GM23338 (cell line): Measurements from ENCODE around the gene TSPAN13. TPM values are rescaled to one million over a fixed set of nuclear protein-coding genes. Genes with fewer than 3 reads are reported as not detected.

ENCODE experiments used
- ATAC-seq: fragments of 200-7000 bp; cut with Tn5 transposase; 3 replicates; pipeline ENCODE4 v1.9.1; 2020
- DNase-seq: peaks from one replicate; pipeline ENCODE4 v3.0.0-alpha.2; 2015; ENCODE audit warnings: low spot score
- H2AFZ ChIP-seq: fragments of 200-600 bp; sonication (generic); 2 replicates; pipeline ENCODE4 v1.8.0; 2016; ENCODE audit warnings: antibody characterized with exemption, mild to moderate bottlenecking, moderate library complexity
- H3F3A ChIP-seq: fragments of 200-600 bp; sonication (generic); replicated peaks from 2 replicates; pipeline ENCODE4 v1.8.0; 2017; ENCODE audit warnings: antibody characterized with exemption, mixed run types, low read depth
- H3K27ac ChIP-seq: fragments of 200-600 bp; sonication (generic); 2 replicates; pipeline ENCODE4 v1.6.1; 2016; ENCODE audit warnings: low read depth
- H3K27me3 ChIP-seq: fragments of 200-600 bp; sonication (generic); 2 replicates; pipeline ENCODE4 v1.8.0; 2016; ENCODE audit warnings: mild to moderate bottlenecking, mixed run types, moderate library complexity; ENCODE audit not compliant: insufficient read depth
- H3K36me3 ChIP-seq: fragments of 200-600 bp; sonication (generic); 2 replicates; pipeline ENCODE4 v1.8.0; 2016; ENCODE audit warnings: mild to moderate bottlenecking; ENCODE audit not compliant: insufficient read depth
- H3K4me1 ChIP-seq: fragments of 200-600 bp; sonication (generic); 2 replicates; pipeline ENCODE4 v1.8.0; 2016; ENCODE audit warnings: mild to moderate bottlenecking, moderate library complexity; ENCODE audit not compliant: insufficient read depth
- H3K4me2 ChIP-seq: fragments of 200-600 bp; sonication (generic); 2 replicates; pipeline ENCODE4 v1.7.1; 2017; ENCODE audit warnings: mixed run types
- H3K4me3 ChIP-seq: fragments of 200-600 bp; sonication (generic); 2 replicates; pipeline ENCODE4 v1.6.1; 2016; ENCODE audit warnings: mixed run types
- H3K79me2 ChIP-seq: fragments of 200-600 bp; sonication (generic); replicated peaks from 2 replicates; pipeline ENCODE4 v1.8.0; 2017; ENCODE audit warnings: mild to moderate bottlenecking; ENCODE audit not compliant: insufficient read depth
- H3K9me2 ChIP-seq: fragments of 200-600 bp; sonication (generic); 2 replicates; pipeline ENCODE4 v1.8.0; 2017; ENCODE audit not compliant: insufficient read depth
- H4K20me1 ChIP-seq: fragments of 200-600 bp; sonication (generic); replicated peaks from 2 replicates; pipeline ENCODE4 v1.8.0; 2017; ENCODE audit warnings: mild to moderate bottlenecking; ENCODE audit not compliant: insufficient read depth
- H3K27ac Mint-ChIP-seq: 2 replicates; pipeline ENCODE4 v1.8.0; 2020; ENCODE audit warnings: inconsistent platforms, mild to moderate bottlenecking, moderate library complexity, mixed read lengths
- H3K27me3 Mint-ChIP-seq: 3 replicates; pipeline ENCODE4 v1.8.0; 2022; ENCODE audit warnings: low read depth, mild to moderate bottlenecking, moderate library complexity, mixed read lengths, inconsistent platforms; ENCODE audit not compliant: insufficient read depth, poor library complexity
- H3K36me3 Mint-ChIP-seq: 3 replicates; pipeline ENCODE4 v1.8.0; 2021; ENCODE audit warnings: low read depth, mild to moderate bottlenecking, inconsistent platforms, moderate library complexity, mixed read lengths
- H3K4me1 Mint-ChIP-seq: 3 replicates; pipeline ENCODE4 v1.8.0; 2020; ENCODE audit warnings: mild to moderate bottlenecking, inconsistent platforms, mixed read lengths
- H3K4me3 Mint-ChIP-seq: 3 replicates; pipeline ENCODE4 v1.8.0; 2021; ENCODE audit warnings: moderate library complexity, mild to moderate bottlenecking, inconsistent platforms, mixed read lengths
- H3K9me3 Mint-ChIP-seq: 3 replicates; pipeline ENCODE4 v1.8.0; 2020; ENCODE audit warnings: moderate library complexity, mild to moderate bottlenecking, inconsistent platforms, mixed read lengths
- EZH2 ChIP-seq: fragments of 200-600 bp; sonication (generic); IDR thresholded peaks from one replicate; pipeline ENCODE4 v1.8.0; 2017; ENCODE audit warnings: antibody characterized with exemption, mild to moderate bottlenecking, low read depth; ENCODE audit not compliant: unreplicated experiment
- NANOG ChIP-seq: IDR thresholded peaks from 2 replicates; pipeline ENCODE4 v1.6.1; 2016; ENCODE audit warnings: antibody characterized with exemption, borderline replicate concordance
- POLR2AphosphoS5 ChIP-seq: IDR thresholded peaks from 2 replicates; pipeline ENCODE4 v1.6.1; 2016; ENCODE audit warnings: antibody characterized with exemption, low read depth
- REST ChIP-seq: IDR thresholded peaks from one replicate; pipeline ENCODE4 v1.6.1; 2018; ENCODE audit warnings: antibody characterized with exemption; ENCODE audit not compliant: unreplicated experiment
- STAT1 ChIP-seq: IDR thresholded peaks from one replicate; pipeline ENCODE4 v1.6.1; 2016; ENCODE audit warnings: antibody characterized with exemption; ENCODE audit not compliant: unreplicated experiment
- ZNF331 ChIP-seq: fragments of 250-450 bp; sonication (Bioruptor Pico); IDR thresholded peaks from 2 replicates; pipeline ENCODE4 v1.5.0; 2020; ENCODE audit warnings: low read depth, mild to moderate bottlenecking, moderate library complexity
- polyA plus RNA-seq: library from polyadenylated mRNA; unstranded; fragments of >200 nt; fragmentation: Nextera tagmentation; extraction: Ambion mirVana; gene quantifications from 2 replicates; pipeline ENCODE4 v1.2.1, GENCODE V29; 2016
- total RNA-seq: library from RNA; depleted of rRNA; stranded (reverse); fragments of >200 nt; shearing (Covaris generic); gene quantifications from 2 replicates; pipeline ENCODE4 v1.2.3, GENCODE V29; 2014
- TF ChIP-seq, protein P1 (sequence below): fragments of 250-450 bp; sonication (Bioruptor Pico); IDR thresholded peaks from 2 replicates; pipeline ENCODE4 v1.5.0; 2020; ENCODE audit warnings: mild to moderate bottlenecking, moderate library complexity

TSPAN13 gene
- total and polyA plus RNA-seq, 2 experiments from 2014 or later, result 27.6 to 40.9 TPM

GRCh38 chr7:16773326-16773725 is 19.8 kb downstream of the TSPAN13 start (continued):
- TF ChIP-seq, protein P1, sequence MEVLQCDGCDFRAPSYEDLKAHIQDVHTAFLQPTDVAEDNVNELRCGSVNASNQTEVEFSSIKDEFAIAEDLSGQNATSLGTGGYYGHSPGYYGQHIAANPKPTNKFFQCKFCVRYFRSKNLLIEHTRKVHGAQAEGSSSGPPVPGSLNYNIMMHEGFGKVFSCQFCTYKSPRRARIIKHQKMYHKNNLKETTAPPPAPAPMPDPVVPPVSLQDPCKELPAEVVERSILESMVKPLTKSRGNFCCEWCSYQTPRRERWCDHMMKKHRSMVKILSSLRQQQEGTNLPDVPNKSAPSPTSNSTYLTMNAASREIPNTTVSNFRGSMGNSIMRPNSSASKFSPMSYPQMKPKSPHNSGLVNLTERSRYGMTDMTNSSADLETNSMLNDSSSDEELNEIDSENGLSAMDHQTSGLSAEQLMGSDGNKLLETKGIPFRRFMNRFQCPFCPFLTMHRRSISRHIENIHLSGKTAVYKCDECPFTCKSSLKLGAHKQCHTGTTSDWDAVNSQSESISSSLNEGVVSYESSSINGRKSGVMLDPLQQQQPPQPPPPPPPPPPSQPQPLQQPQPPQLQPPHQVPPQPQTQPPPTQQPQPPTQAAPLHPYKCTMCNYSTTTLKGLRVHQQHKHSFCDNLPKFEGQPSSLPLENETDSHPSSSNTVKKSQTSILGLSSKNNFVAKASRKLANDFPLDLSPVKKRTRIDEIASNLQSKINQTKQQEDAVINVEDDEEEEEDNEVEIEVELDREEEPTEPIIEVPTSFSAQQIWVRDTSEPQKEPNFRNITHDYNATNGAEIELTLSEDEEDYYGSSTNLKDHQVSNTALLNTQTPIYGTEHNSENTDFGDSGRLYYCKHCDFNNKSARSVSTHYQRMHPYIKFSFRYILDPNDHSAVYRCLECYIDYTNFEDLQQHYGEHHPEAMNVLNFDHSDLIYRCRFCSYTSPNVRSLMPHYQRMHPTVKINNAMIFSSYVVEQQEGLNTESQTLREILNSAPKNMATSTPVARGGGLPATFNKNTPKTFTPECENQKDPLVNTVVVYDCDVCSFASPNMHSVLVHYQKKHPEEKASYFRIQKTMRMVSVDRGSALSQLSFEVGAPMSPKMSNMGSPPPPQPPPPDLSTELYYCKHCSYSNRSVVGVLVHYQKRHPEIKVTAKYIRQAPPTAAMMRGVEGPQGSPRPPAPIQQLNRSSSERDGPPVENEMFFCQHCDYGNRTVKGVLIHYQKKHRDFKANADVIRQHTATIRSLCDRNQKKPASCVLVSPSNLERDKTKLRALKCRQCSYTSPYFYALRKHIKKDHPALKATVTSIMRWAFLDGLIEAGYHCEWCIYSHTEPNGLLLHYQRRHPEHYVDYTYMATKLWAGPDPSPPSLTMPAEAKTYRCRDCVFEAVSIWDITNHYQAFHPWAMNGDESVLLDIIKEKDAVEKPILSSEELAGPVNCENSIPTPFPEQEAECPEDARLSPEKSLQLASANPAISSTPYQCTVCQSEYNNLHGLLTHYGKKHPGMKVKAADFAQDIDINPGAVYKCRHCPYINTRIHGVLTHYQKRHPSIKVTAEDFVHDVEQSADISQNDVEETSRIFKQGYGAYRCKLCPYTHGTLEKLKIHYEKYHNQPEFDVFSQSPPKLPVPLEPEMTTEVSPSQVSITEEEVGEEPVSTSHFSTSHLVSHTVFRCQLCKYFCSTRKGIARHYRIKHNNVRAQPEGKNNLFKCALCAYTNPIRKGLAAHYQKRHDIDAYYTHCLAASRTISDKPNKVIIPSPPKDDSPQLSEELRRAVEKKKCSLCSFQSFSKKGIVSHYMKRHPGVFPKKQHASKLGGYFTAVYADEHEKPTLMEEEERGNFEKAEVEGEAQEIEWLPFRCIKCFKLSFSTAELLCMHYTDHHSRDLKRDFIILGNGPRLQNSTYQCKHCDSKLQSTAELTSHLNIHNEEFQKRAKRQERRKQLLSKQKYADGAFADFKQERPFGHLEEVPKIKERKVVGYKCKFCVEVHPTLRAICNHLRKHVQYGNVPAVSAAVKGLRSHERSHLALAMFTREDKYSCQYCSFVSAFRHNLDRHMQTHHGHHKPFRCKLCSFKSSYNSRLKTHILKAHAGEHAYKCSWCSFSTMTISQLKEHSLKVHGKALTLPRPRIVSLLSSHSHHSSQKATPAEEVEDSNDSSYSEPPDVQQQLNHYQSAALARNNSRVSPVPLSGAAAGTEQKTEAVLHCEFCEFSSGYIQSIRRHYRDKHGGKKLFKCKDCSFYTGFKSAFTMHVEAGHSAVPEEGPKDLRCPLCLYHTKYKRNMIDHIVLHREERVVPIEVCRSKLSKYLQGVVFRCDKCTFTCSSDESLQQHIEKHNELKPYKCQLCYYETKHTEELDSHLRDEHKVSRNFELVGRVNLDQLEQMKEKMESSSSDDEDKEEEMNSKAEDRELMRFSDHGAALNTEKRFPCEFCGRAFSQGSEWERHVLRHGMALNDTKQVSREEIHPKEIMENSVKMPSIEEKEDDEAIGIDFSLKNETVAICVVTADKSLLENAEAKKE, result no peak

DNA sequence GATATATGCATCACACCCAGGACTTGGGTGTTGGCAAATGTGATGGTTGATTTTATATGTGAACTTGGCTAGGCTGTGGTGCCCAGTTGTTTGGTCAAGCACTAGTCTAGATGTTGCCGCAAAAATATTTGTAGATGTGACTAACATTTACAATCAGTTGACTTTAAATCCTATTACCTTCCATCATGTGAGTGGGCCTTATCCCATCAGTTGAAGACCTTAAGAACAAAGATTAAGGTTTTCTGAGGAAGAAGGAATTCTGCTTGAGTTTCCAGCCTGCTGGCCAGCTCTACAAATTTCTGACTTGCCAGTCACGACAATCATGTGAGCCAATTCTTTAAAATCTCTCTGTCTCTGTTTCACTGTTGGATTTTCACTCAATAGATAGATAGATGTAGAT is 20.3 kb downstream of the TSPAN13 start:
- Mint-ChIP-seq H3K4me3 (no peak overlapping the region), H3K27ac (no peak overlapping the region), H3K4me1 (peaks cover 31% of the 10 kb centered on the region), H3K36me3 (0 out of 3 replicates have a peak, but pooled peaks cover under 1% of the 10 kb centered on the region), H3K27me3 (peaks cover 1% of the 10 kb centered on the region), H3K9me3 (no peaks in the 10 kb centered on the region; the same call in 2 of the 3 replicates)
- ATAC-seq, result no peak
- Histone ChIP-seq H3F3A (no peaks in the 10 kb centered on the region), H3K36me3 (no peaks in the 10 kb centered on the region), H3K79me2 (peaks cover 44% of the 10 kb centered on the region), H3K27ac (no peak overlapping the region), H3K4me2 (no peak overlapping the region), H4K20me1 (no peaks in the 10 kb centered on the region; the same call in 1 of the 2 replicates), H3K4me3 (no peak overlapping the region), H3K4me1 (peaks cover 32% of the 10 kb centered on the region), H2AFZ (no peak overlapping the region), H3K27me3 (no peaks in the 10 kb centered on the region), H3K9me2 (no peaks in the 10 kb centered on the region)
- no peak for DNase-seq
- TF ChIP-seq NANOG (no peak), STAT1 (no peak), ZNF331 (CRISPR knock-in tag) (no peak), POLR2AphosphoS5 (no peak), REST (no peak), EZH2 (no peak)
